ENCODE data around the gene SYT9.

SYT9 gene

DNA sequence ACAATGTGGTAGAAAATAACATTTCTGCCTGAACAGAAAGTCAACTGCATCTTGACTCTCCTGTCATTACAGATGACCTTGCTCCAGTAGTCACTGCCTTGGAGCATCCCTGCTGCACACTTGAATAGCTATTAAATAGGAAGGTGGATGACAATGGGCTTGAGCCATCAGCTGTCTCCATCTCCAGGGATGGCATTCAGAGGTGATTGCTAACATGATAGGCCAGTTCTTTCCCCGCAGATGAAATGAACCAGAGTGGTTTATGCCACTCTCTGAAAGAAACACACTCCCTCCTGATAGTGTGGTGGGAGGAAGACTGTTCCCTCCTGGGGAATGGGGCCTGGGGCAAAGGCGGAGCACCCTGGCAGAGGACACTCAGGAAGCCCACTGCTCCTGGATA is 176.5 kb downstream of the SYT9 start:
- no peak for DNase-seq

DNA sequence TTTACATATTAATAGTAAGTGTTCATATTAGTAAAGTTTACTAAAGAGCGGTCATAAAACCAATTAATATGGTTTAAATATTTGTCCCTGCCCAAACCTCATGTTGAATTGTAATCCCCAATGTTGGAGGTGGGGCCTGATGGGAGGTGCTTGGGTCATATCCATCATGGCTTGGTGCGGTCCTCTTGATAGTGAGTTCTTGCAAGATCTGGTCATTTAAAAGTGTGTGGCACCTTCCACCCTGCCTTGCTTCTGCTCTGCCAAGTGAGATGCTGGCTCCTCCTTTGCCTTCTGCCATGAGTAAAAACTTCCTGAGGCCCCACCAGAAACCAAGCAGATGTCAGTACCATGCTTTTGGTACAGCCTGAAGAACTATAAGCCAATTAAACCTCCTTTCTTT is 178.8 kb downstream of the SYT9 start:
- DNase-seq: no peak

DNA sequence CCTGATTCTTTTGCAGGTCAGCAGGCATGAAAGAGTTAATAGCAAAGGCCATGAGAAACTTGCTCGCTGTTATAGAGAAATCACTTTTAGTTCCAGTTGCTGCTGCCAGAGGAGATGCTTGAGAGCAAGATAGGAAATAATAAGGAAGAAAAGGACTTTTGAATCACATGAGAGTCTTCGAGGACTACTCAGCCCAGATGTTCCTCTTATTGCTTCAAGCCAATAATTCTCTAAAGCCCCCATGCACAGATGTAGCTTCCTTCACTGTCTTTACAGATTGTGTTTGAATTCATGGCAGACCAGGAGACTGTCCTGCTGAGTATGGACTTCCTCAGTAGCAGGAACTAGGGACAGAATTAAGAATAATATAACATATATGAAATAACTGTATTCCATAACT is 183.5 kb downstream of the SYT9 start:
- DNase-seq: no peak

DNA sequence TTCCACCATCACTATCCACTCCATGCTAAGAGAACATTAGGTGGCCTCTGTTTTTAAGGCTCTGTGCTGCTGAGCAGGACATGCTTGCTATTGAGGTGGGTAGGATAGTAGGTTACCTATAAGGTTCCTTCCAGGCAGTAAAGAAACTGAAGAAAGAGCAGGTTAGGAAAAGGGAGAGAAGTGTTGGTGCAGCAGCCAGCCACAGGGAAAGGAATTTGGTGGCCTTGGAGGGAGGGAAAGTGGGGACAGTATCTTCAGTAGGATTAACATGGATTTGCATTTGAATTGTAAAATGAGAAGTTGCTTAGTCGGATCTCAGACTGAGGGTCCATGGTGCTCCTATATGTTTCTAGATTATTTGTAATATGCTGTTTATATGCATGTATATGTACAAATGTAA is 184.4 kb downstream of the SYT9 start:
- no peak for DNase-seq

DNA sequence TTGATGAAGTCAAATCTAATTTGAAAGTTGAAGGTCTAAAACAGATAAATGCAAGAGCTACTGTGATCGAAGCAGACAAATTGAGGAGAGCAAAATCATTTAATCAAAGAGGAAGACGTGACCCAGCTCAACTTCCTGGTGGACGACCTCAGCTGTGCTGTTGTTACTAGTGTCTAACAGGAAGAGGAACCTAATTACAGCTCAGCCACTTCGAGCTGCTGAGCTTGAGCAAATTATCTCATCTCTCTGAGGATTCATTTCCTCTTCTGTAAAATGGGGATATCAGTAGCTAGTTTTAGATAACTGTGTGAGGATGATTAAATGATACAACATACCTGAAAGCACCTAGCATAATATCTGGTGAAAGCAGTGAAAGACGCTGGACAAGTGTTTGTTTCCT is 185.0 kb downstream of the SYT9 start:
- DNase-seq: no peak

DNA sequence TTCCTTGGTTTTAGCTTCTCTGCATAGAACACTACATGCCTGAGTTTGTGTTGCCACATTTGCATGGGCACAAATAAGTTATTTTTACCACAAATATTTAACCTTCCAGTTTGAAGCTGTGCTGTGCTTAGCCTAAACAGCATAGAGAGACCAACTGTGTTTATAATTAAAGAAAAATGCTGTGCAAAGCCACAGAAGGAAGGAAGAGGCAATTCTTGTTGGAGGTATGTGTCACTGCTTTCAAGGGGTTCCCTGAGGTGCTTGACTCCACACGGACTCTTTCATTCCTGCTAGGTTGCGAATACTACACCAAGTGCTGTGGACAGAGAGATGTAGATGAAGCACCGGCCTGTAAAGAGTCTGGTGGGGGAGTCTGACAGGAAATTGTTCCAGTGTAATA is 186.0 kb downstream of the SYT9 start:
- DNase-seq: no peak

DNA sequence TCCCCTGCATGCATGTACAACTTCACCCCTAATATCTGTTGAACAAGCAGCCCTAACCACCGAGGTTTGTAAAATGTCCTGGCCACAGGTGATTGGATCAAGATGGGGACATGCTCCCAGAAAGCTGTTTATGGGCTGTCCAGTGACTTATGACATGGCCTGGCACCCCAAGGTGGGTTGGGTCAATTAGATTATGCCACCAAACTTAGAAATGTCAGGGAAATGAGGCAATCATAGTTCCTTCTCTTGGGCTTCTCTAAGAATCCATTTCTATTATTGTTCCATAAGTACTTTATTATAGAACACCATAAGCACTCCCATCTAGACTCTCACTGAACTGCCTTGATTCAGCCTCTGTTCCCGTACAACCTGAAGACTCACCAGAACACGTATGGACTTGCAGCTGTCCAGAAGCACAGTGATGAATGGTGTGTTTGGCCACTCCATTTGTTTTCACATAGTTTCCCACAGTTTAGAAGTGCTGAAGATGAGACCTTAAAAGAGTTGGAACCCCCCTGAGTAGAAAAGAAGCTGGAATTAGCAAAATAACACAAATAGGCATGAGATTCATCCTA is 188.1 kb downstream of the SYT9 start:
- no peak for DNase-seq

DNA sequence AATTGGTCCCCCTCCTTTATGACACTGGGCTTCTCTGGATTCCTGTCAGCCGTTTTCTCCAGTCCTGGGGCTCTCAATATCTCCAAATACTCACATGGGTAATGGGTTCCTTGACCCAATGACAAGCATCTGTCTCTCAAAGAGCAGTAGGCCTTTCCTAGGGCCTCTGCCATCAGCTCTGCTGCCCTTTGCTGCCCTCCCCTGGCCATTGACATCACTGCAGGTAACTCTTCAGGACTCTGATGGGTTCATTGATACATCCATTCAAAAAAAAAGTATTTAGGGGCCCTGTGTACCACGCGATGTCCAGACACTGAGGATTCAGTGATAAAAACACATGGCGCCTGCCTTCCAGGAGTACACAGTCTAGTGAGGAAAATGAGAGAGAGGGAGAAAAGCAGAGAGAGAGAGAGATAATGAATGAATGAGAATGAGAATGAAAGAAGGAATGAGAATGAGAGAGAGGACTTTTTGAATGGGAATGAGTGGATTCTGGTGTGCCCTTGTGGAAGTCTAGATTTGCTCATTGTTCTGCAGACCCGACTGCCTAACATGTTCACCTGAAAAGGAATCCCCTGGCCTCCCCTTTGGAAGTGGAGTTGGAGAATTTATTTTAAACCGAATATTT is 191.0 kb downstream of the SYT9 start:
- DNase-seq: peak; percentile 76

DNA sequence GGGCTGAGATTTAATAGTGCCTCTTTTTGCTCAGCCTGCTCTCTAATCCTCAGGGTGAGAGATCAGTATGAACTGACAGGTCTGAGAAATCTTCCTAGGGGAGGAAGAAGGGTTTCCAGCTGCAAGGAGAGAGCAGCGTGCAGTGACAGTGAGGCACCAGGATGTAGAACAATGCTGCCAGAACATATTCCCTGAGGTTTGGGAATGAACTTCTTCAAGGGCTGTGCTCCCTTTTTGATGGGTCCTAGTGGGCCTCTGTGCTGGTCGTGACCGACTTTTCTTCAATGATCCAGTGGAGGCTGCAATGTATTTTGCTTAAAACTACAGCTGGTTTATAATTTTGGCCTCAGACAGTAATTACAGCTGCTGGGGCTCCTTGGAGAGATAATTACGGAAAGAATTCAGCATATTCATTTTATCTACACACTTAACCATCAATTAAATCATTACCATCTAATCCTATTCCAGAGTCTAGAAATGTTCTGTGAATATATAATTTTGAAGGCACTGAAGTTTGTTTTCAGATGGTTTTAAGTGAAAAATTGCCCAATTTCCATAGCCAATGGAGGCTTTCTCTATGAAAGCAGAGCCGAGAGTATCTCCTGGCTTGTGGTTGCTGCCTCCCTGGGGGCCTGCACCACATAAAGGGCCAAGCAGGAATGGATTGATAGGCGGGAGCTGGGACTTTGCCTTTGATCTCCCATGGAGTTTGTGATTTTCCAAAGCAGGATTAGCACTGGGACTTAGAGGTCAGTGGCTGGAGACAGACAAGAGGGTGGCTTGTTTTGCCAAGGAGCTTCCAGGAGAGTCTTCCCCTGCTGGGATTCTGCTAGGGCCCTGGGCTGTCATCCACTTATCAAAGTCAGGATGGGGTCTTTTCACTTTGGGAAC is 192.6 kb downstream of the SYT9 start:
- DNase-seq: no peak

DNA sequence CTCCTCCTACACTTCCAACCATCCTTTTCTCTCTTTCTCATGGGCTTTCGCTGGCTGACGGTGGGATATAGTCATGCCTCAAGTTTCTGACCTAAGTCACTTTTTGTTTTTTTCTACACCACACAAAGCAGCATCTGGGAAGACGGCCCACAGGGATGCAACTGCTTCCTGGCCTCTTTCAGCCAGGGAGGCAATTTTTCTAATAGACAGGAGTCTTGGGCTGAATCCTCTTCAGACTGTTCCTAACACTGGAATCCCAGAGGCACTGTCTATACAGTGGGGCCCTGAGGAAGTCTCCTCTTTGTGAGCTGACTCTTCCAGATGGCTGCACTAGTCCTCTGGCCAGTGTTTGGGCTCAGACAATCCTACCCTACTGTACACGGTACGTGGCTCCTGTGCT is 193.9 kb downstream of the SYT9 start:
- DNase-seq: no peak

DNA sequence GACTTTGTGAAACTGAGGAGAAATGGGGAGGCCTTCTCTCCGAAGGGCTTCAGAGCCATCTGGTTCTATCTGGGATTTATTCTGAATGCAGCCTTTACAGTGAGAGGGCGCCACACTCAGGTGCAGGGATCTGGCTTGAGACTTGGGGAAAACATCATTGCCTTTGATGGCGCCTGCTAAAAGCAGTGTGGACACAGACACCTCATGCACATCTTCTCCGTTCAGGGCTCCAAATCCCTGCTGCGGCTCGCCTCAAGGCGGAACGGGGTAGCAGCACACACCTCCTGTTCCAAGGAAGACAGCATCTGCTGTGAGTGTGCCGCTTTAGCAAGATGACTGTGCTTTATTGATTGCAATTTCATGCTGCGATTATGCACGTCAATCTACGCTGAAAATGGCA is 196.5 kb downstream of the SYT9 start:
- DNase-seq: no peak

DNA sequence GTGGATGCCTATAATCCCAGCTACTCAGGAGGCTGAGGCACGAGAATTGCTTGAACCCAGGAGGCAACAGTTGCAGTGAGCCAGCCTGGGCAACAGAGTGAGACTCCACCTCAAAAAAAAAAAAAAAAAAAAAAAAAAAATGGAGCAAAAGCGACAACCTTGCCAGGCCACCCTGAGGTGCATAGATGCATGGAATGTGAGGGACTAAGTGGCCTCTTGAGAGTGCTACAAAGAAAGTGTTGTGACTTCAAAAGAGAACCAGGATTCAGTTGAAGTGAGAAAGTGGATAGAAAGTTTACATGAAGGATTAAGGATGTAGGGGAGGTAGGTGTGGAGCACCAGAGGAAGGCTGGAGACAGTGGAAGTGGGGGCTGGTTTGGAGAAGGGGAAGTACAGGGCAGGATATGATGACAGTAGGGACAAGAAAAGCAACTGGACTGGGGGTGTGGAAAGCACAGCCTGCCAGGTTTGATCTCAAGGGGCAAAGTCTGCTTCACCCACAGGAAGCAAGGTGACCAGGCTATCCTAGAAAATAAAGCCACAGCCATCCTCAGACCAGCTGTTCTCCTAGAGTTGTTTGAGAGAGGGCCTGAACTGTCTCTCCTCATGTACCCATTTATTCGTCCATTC is 197.6 kb downstream of the SYT9 start:
- no peak for DNase-seq

DNA sequence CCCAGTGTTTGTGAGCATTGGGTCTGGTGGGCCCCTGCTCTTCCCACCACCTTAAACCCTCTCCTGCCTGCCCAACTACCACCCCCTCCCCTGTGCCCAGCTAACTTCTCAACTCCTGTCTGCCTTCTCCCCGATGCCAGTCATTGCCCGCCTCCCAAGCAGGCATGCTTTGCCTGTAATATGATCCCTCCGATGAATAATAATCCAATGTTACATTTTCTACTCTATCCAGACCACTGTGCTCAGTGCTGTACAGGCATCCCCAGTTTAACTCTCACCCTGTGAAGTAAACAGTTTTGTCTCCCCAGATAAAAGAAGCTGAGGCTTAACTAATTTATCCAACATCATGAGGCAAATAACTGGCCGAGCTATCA is 198.1 kb downstream of the SYT9 start:
- no peak for DNase-seq

DNA sequence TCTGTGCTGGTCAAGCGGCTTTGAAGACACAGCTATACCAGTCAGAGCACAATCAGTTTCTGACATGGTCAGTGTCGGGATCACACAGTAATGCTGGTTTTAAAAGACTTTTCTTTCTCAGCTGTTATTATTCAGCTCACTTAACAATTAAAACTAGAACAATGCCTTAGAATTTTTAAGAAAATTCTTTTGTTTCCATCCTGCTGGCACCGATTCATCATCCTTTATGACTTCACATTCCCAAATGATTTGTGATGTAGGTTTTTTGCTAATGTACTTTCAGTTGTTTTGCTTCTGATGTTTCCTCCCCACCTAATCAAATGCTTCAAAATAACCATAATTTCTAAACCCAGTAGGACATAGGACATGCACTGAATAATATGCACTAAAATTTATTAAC is 199.1 kb downstream of the SYT9 start:
- DNase-seq: no peak

DNA sequence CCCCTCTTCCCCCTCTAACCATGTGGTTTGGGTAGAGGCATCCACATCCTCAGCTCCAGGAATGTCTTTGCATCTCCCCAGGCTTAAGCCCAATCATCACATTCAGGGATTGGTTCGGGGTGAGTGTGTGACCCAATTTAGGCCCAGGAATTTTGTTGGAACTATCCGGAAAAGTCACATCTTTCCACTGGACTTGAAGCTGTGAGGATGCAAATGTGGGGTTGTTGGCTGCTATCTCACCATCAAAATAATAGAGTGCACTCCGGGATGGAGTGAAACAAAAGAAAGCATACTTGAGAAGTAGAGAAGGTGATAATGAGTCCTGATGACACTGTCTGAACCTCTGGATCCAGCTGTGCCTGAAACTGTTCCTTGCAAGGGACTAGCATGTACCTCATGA is 199.8 kb downstream of the SYT9 start:
- DNase-seq: no peak

DNA sequence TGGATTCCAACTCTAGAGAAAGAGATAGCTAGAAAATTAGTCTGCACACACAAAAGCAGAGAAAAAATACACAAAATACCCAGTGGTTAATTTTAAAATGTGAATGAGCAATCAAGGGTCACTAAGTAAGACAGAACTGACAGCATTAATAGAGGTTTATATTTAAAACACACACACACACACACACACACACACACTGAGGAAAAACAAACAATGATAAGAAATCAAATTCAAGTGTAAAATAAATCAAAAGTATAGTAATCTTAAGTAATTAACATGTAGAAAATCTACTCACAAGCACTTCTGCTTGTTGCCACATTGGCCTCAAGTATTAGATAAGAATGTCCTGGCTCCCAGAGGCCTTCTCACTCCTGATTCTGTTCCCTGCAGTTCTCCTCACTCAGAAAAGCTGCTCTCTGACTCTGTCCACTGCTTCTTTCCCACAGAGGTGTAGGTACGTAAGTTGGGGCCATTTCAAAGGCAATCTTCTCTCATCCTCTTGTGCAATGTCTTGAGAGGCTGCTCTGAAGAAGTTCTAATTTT is 200.3 kb downstream of the SYT9 start:
- no peak for DNase-seq

DNA sequence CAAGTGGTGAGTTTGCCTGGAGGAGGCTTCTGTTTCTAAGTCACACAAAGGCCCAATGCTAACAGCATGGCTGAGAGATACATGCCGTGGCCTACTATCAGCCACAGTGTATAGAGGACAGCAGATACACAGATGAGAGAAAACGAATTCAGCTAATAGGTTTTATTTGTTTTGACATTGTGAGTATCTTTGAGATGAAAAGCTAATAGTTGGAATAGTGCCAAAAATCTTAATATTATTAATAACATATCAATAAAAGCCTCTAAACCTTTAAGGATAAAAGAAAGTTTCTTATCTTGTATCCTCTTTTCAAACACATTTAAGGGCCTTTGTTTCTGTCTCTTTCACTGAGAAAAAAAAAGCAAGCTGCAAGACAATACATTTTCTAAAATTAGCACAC is 203.2 kb downstream of the SYT9 start:
- DNase-seq: no peak

DNA sequence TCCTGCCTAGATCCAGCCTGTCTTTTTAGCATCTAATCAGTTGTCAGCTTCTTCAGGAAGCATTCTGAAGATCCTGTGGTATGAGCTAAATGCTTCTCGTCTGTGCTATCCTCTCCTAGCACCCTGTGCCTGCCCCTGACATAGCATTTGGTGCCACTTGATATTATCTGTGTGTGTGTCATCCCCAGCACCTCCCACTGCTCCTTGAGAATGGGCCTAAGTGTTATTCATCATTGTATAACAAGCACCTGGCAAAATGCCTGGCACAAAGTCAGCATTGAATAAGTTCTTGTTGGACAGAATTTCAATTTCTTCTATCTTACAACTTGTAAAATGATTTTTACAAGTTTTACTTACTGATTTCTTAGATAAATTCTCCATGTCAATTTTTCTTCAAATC is 205.5 kb downstream of the SYT9 start:
- no peak for DNase-seq

DNA sequence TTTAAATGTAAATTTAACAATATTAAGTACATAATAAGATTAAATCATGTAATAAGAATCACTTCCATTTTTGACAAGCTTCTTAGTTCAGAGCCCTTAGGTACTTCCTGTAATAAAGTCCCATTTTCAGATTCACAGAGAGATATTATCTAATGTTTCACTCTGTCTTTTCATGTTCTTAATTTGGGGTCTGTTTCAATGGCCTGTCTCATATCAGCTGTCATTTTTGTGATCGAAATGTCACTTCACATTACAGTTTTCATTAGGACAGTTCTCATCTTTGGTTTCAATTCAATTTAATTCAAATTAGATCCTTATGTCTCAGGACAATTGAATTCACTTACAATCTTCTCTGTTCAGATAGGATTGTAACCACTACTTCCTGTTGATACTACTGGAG is 211.0 kb downstream of the SYT9 start:
- no peak for DNase-seq

DNA sequence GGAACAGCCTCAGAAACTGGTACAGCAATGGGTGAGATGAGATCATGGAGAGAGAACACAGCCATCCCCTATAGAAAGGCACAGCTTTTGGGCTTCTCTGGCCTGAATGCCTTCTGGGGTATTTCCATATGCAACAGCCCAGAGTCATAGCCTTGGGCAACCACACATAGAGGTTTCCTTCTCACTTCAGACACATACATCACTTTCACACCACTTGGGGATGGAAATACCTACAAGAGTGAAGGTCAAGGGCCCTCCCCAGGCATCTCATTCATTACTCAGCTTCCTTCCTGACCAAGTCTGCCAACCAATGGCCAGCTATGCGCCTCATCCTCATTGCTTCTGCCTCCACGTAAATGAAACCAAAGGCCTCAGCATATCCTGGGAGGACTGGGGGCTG is 215.9 kb downstream of the SYT9 start:
- no peak for DNase-seq

DNA sequence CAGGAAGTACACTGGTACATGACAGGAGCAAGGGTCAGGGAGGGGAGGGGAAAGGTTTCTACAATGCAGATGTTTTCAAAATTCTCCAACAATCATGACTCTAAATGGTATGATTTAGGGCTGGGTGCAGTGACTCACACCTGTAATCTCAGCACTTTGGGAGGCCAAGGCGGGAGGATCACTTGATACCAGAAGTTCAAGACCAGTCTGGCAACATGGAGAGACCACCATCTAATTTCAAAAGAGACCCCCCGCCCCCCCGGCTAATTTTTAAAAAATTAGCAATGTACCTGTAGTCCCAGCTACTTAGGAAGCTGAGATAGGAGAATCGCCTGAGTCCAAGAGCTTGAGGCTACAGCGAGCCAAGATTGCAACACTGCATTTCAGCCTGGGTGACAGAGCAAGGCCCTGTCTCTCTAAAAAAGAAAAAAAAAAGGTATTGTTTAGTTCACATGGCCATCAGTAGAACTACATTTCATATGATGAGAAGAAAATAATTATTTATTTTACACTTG is 217.7 kb downstream of the SYT9 start:
- no peak for DNase-seq

DNA sequence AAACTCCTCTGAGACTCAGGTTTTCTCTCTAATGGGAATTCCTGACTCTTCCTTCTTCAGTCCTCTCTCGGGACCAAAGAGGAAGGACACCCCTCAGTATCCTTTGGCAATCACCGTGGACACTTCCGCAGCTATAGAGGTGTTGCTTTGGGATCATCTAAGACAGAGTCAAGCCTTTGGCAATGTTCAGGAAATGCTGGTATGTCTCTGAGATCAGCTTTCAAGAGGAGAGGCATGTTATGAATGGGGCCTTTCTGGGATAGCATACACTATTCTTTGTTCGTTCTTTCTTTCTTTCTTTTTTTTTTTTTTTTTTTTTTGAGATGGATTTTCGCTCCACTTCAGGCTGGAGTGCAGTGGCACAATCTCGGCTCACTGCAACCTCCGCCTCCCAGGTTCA is 219.4 kb downstream of the SYT9 start:
- no peak for DNase-seq

DNA sequence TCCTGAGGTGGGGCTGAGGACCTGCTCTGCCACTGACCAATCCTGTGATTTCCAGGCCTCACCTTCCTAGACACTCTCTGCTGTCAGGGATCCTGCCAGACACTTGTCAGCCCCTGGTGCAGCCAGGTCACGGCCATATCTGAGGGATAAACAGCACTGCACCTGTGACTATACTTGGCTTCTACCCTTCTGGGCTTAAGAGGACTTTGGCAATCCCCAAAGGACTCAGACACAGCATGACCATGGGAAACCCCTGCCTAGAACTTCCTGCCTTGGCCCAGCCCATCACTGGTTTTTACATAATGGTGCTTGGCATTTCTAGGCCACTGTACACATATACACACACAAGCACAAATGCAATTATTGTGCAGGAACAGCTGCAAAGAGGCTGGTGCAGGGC is 222.0 kb downstream of the SYT9 start:
- DNase-seq: no peak

DNA sequence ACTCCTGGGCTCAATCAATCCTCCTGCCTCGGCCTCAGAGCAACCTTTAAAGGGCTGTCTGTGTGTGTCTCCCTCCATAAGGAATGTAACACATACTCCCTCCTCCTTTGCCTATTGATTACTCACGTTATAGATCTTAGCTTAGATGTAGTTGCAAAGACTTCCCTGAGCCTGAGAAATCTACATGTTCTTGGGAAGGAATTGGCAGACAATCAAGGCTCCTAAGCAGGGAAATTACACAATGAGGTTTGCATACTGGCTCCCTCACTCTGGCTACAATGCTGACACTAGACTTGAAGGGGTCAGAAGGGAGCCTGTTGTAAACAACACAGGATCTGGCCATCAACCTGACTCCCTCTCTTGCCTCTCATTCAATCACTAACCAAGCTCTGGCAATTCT is 228.4 kb downstream of the SYT9 start:
- no peak for DNase-seq

Measured in activated CD4-positive, CD25-positive, alpha-beta regulatory T cell treated with anti-CD3 and anti-CD28 coated beads, Interleukin-2, amount 50 U/mL, for 72 hours (primary cell).